Mammary epithelial cell (primary cell): ENCODE measurements around the gene TMEM218.

Experiments
- EZH2 ChIP-seq: IDR thresholded peaks from 2 replicates; pipeline ENCODE4 v1.6.1; 2012; ENCODE audit warnings: low read length, inconsistent platforms, borderline replicate concordance
- TF ChIP-seq, protein P1 (sequence below), 2 donors: IDR thresholded peaks in 1 of 2; conservative IDR thresholded peaks in 1 of 2; 2 replicates each; pipeline ENCODE4 v1.5.1; 2011 to 2012; ENCODE audit warnings: inconsistent platforms in 2 of 2, low read length in 2 of 2, mild to moderate bottlenecking in 2 of 2, control low read depth in 1 of 2, low read depth in 1 of 2; ENCODE audit not compliant: insufficient read depth in 1 of 2; ENCODE audit errors: extremely low read depth in 1 of 2

DNA sequence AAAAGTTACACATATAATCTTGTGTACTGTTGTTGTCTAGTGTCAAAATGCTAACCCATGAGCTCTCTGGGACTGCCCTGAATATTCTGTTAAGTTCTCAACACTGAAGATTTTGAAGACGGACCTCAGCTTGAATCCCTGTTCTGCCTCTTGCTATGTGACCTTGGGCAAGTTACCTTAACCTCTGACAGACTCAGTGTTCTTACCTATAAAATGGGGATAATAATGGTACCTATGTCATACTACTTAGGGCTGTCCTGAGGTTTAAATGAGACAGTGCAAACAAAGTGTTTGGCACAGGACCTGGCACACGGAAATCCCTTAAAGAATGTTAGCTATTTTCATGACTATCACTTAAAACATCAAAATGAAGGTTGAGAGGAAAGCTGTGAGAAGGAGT, 11.3 kb downstream of the TMEM218 start:
- no peak for TF ChIP-seq EZH2
- TF ChIP-seq, protein P1, sequence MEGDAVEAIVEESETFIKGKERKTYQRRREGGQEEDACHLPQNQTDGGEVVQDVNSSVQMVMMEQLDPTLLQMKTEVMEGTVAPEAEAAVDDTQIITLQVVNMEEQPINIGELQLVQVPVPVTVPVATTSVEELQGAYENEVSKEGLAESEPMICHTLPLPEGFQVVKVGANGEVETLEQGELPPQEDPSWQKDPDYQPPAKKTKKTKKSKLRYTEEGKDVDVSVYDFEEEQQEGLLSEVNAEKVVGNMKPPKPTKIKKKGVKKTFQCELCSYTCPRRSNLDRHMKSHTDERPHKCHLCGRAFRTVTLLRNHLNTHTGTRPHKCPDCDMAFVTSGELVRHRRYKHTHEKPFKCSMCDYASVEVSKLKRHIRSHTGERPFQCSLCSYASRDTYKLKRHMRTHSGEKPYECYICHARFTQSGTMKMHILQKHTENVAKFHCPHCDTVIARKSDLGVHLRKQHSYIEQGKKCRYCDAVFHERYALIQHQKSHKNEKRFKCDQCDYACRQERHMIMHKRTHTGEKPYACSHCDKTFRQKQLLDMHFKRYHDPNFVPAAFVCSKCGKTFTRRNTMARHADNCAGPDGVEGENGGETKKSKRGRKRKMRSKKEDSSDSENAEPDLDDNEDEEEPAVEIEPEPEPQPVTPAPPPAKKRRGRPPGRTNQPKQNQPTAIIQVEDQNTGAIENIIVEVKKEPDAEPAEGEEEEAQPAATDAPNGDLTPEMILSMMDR (conservative IDR thresholded peaks at IDR 0.05 in 1 of 2, IDR thresholded peaks at IDR 0.05 in 1 of 2; ENCODE audit: extremely low read depth in 1 of 2, insufficient read depth in 1 of 2, low read depth in 1 of 2, low read length in 2 of 2) = no peak
